SU-DHL-6 (cell line): ENCODE results near the gene NAV3.

ENCODE experiments used
- H2AFZ ChIP-seq: fragments of 200-600 bp; sonication (generic); 2 replicates; pipeline ENCODE4 v1.6.1; 2014; ENCODE audit warnings: low read depth, mild to moderate bottlenecking, moderate library complexity, mixed read lengths, antibody characterized with exemption, low read length; ENCODE audit not compliant: severe bottlenecking
- H3F3A ChIP-seq: fragments of 200-600 bp; shearing (Covaris generic); 2 replicates; pipeline ENCODE4 v1.6.0; 2016; ENCODE audit warnings: antibody characterized with exemption, mild to moderate bottlenecking; ENCODE audit not compliant: insufficient read depth
- H3K27ac ChIP-seq: fragments of 200-600 bp; sonication (generic); 2 replicates; pipeline ENCODE4 v1.5.1; 2016; ENCODE audit warnings: low read depth, mild to moderate bottlenecking, low read length, moderate library complexity, mixed read lengths
- H3K27me3 ChIP-seq: fragments of 200-600 bp; sonication (generic), shearing (Covaris generic); 2 replicates; pipeline ENCODE4 v1.6.0; 2014; ENCODE audit warnings: mild to moderate bottlenecking, low read length
- H3K36me3 ChIP-seq: fragments of 200-600 bp; sonication (generic); 2 replicates; pipeline ENCODE4 v1.6.1; 2014; ENCODE audit warnings: mild to moderate bottlenecking, low read length, mixed read lengths
- H3K4me2 ChIP-seq: fragments of 300-600, 200-600 bp; shearing (Covaris generic), sonication (generic); 2 replicates; pipeline ENCODE4 v1.6.0; 2014; ENCODE audit warnings: low read length, low read depth, mild to moderate bottlenecking; ENCODE audit not compliant: poor library complexity, severe bottlenecking
- H3K4me3 ChIP-seq: fragments of 200-600 bp; sonication (generic); 2 replicates; pipeline ENCODE4 v1.5.1; 2014; ENCODE audit warnings: antibody characterized with exemption, low read length, mild to moderate bottlenecking, mixed read lengths; ENCODE audit not compliant: insufficient read depth, poor library complexity, severe bottlenecking
- H3K79me2 ChIP-seq: fragments of 200-600 bp; sonication (generic); 2 replicates; pipeline ENCODE4 v1.6.1; 2014; ENCODE audit warnings: mild to moderate bottlenecking, low read length, moderate library complexity; ENCODE audit not compliant: insufficient read depth
- H3K9ac ChIP-seq: fragments of 200-600 bp; sonication (generic); 2 replicates; pipeline ENCODE4 v1.7.0; 2014; ENCODE audit warnings: mild to moderate bottlenecking, low read length
- H3K9me2 ChIP-seq: fragments of 200-600 bp; sonication (generic); replicated peaks from 2 replicates; pipeline ENCODE4 v1.6.1; 2014; ENCODE audit warnings: low read length; ENCODE audit not compliant: insufficient read depth
- H3K9me3 ChIP-seq: fragments of 200-600 bp; sonication (generic); 2 replicates; pipeline ENCODE4 v1.6.1; 2014; ENCODE audit warnings: low read length, mixed read lengths; ENCODE audit not compliant: insufficient read depth
- H4K20me1 ChIP-seq: fragments of 200-600 bp; sonication (generic); 2 replicates; pipeline ENCODE4 v1.6.1; 2014; ENCODE audit warnings: low read depth, mild to moderate bottlenecking, antibody characterized with exemption, low read length, moderate library complexity, mixed read lengths
- CTCF ChIP-seq: fragments of 200-600 bp; sonication (generic); IDR thresholded peaks from one replicate; pipeline ENCODE4 v1.5.1; 2017; ENCODE audit warnings: antibody characterized with exemption, mild to moderate bottlenecking, low read length, moderate library complexity; ENCODE audit not compliant: insufficient read depth, poor library complexity, severe bottlenecking
- EZH2phosphoT487 ChIP-seq: fragments of 200-600 bp; sonication (generic), shearing (Covaris generic); conservative IDR thresholded peaks from 2 replicates; pipeline ENCODE4 v1.6.1; 2018; ENCODE audit warnings: mild to moderate bottlenecking, antibody characterized with exemption, low read length, moderate library complexity, mixed read lengths

Gene NAV3

DNA sequence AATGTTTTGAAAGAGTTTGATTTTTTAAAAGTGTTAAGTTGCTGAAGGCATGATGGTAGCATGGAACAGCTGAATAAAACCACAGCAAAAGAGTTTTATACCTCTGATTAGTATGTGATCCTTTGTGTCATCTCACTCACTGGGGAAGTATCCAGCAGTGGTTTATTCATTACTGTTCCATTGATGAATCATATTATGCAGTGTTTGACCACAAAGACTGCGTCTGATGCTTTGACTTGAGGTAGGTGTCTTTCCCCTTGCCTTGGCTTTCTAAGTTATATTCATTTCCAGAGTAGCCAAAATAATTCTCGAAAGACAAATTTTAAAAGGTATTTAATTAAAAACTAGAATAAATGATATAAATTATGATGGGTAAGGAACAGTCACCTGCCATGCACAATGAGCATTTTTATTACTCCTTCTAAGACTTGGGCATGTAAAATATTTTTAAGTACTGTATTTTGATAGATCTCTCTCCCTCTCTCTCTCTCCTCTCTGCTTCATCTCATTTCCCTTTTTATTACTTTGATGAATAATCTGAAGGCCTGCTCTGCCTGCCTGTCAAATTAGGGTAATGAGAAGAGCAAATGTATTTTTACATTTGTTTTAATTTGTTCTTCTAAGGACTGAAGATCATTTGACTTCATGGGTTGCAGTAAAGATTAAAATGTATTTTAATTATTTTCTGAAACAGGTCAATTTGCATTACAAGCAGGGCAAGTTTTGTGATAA lies 164.9 kb downstream of the NAV3 start:
- Histone ChIP-seq H3F3A (no peaks in the 10 kb centered on the region), H3K9me2 (no peaks in the 10 kb centered on the region), H3K36me3 (no peaks in the 10 kb centered on the region), H2AFZ (no peak overlapping the region), H3K4me3 (no peak overlapping the region), H3K9me3 (no peaks in the 10 kb centered on the region), H3K9ac (no peak overlapping the region), H3K27me3 (no peaks in the 10 kb centered on the region), H3K27ac (no peak overlapping the region), H3K79me2 (no peaks in the 10 kb centered on the region), H4K20me1 (no peaks in the 10 kb centered on the region), H3K4me2 (no peak overlapping the region)
- TF ChIP-seq EZH2phosphoT487 (no peak), CTCF (no peak)

- H3K4me2 ChIP-seq, result no peak overlapping the region
- H3K27ac ChIP-seq, result no peak overlapping the region
- TF ChIP-seq CTCF (no peak), EZH2phosphoT487 (no peak)
- no peaks in the 10 kb centered on the region for H3K9me3 ChIP-seq
- no peaks in the 10 kb centered on the region for H3F3A ChIP-seq
- no peaks in the 10 kb centered on the region for H3K27me3 ChIP-seq
- H4K20me1 ChIP-seq, result no peaks in the 10 kb centered on the region
- H3K9ac ChIP-seq, result no peak overlapping the region
- H3K79me2 ChIP-seq, result no peaks in the 10 kb centered on the region
- no peaks in the 10 kb centered on the region for H3K36me3 ChIP-seq
- H3K9me2 ChIP-seq, result no peaks in the 10 kb centered on the region
- no peak overlapping the region for H2AFZ ChIP-seq
- H3K4me3 ChIP-seq, result no peak overlapping the region
Observed at GRCh38 chr12:77996670-77997069, 166.0 kb downstream of the NAV3 start.

DNA sequence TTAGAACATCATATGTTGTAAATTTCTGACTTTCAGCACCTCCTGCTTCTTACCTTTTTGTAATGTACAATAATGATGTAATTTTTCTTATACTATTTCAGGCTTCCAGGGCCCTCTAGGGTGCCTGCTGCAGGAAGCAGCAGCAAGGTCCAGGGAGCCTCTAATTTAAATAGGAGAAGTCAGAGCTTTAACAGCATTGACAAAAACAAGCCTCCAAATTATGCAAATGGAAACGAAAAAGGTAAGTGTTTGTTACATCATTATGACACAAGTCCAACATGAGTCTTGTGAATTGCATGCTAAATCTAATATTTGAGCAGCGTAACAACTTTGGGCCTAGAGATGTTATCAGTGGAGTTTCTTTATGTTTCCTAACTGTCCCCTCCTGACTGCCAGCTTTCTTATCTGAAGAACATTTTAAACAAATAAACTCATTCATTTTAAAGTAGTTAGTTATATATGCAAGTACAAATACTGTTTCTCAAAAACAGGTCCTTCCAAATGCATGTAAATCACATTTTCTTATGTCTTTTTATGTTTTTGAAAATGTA lies 167.6 kb downstream of the NAV3 start:
- Histone ChIP-seq H2AFZ (no peak overlapping the region), H4K20me1 (no peaks in the 10 kb centered on the region), H3K27ac (no peak overlapping the region), H3K9me2 (no peaks in the 10 kb centered on the region), H3K27me3 (no peaks in the 10 kb centered on the region), H3F3A (no peaks in the 10 kb centered on the region), H3K9ac (no peak overlapping the region), H3K4me3 (no peak overlapping the region), H3K4me2 (no peak overlapping the region), H3K9me3 (no peaks in the 10 kb centered on the region), H3K79me2 (no peaks in the 10 kb centered on the region), H3K36me3 (no peaks in the 10 kb centered on the region)
- TF ChIP-seq CTCF (no peak), EZH2phosphoT487 (no peak)
